Measurements from ENCODE around the gene TTC7B.

DNA sequence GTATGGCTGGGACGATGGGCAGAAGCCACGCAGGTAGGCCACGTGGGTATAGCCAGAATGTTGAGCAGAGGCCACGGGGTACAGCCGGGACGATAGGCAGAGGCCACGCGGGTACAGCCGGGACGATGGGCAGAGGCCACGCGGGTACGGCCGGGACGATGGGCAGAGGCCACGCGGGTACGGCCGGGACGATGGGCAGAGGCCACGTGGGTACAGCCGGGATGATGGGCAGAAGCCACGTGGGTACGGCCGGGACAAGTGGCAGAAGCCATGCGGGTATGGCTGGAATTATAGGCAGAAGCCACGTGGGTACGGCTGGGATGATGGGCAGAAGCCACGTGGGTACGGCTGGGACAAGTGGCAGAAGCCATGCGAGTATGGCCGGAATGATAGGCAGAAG, 195.0 kb downstream of the TTC7B start:
- no peak for TF ChIP-seq POLR2A (IDR thresholded peaks at IDR 0.05)
- TF ChIP-seq, protein P1, sequence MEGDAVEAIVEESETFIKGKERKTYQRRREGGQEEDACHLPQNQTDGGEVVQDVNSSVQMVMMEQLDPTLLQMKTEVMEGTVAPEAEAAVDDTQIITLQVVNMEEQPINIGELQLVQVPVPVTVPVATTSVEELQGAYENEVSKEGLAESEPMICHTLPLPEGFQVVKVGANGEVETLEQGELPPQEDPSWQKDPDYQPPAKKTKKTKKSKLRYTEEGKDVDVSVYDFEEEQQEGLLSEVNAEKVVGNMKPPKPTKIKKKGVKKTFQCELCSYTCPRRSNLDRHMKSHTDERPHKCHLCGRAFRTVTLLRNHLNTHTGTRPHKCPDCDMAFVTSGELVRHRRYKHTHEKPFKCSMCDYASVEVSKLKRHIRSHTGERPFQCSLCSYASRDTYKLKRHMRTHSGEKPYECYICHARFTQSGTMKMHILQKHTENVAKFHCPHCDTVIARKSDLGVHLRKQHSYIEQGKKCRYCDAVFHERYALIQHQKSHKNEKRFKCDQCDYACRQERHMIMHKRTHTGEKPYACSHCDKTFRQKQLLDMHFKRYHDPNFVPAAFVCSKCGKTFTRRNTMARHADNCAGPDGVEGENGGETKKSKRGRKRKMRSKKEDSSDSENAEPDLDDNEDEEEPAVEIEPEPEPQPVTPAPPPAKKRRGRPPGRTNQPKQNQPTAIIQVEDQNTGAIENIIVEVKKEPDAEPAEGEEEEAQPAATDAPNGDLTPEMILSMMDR (IDR thresholded peaks at IDR 0.05) = no peak

Measured in esophagus squamous epithelium (tissue), 4 donors.